Mucosa of descending colon (tissue), 3 donors: ENCODE measurements around the gene MMP25. TPM values are rescaled to one million over a fixed set of nuclear protein-coding genes. Genes with fewer than 3 reads are reported as not detected.

Experiments
- ATAC-seq: fragments of 200-7000 bp; cut with Tn5 transposase; one replicate; pipeline ENCODE4 v1.9.1; 2020; ENCODE audit warnings: mild to moderate bottlenecking, moderate library complexity
- DNase-seq, 3 donors: peaks; one replicate each; pipeline ENCODE4 v3.0.0-alpha.2; 2020
- H3K36me3 ChIP-seq: fragments of 200-600 bp; one replicate; pipeline ENCODE4 v1.8.0; 2021; ENCODE audit warnings: low read depth, mild to moderate bottlenecking
- H3K4me1 ChIP-seq: fragments of 200-600 bp; one replicate; pipeline ENCODE4 v1.8.0; 2021; ENCODE audit warnings: low read depth, mild to moderate bottlenecking
- H3K4me3 ChIP-seq: fragments of 200-600 bp; one replicate; pipeline ENCODE4 v1.8.0; 2021; ENCODE audit warnings: mild to moderate bottlenecking
- H3K9me3 ChIP-seq: fragments of 200-600 bp; one replicate; pipeline ENCODE4 v1.8.0; 2021; ENCODE audit warnings: mild to moderate bottlenecking
- intact Hi-C, 2 donors: fragments of 100-400 bp; cut with DNase I in 1 of 2; cut with micrococcal nuclease in 1 of 2; formaldehyde crosslinking; loops; one replicate each; pipeline versions ENCODE4 v1.11.0 to v1.11.1; 2022; cut with DNase I, micrococcal nuclease
- long read RNA-seq, 2 donors: library from polyadenylated mRNA; unstranded; transcript quantifications; one replicate each; pipeline ENCODE4 v2.0.0, GENCODE V29; 2019 to 2021
- total RNA-seq, 3 donors: library from RNA; stranded (reverse); fragmentation: NEBNext Ultra II Directional in 2 of 3; extraction: Animal tissue kit (Norgen Biotek cat#: 25700) in 2 of 3; gene quantifications; one replicate each; pipeline versions ENCODE4 v1.2.1 to v1.2.4, GENCODE V29; 2021 to 2023
- TF ChIP-seq, protein P1 (sequence below): fragments of 200-600 bp; IDR thresholded peaks from one replicate; pipeline ENCODE4 v1.8.0; 2022; ENCODE audit warnings: antibody characterized with exemption, mild to moderate bottlenecking
- donor health status: DM: no; HTN: no; CAD: no; lungs with moderate emphysema.
- donor health status: DM: no; HTN: no; CAD: no.
- donor health status: DM: no; HTN: yes; CAD: no.

MMP25 gene, protein sequence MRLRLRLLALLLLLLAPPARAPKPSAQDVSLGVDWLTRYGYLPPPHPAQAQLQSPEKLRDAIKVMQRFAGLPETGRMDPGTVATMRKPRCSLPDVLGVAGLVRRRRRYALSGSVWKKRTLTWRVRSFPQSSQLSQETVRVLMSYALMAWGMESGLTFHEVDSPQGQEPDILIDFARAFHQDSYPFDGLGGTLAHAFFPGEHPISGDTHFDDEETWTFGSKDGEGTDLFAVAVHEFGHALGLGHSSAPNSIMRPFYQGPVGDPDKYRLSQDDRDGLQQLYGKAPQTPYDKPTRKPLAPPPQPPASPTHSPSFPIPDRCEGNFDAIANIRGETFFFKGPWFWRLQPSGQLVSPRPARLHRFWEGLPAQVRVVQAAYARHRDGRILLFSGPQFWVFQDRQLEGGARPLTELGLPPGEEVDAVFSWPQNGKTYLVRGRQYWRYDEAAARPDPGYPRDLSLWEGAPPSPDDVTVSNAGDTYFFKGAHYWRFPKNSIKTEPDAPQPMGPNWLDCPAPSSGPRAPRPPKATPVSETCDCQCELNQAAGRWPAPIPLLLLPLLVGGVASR
- total RNA-seq: 1 to 10 TPM in 2 of 3 donors, under 1 TPM in 1; 0.69 to 4.0 (median 2.1) TPM
- long read RNA-seq, donor 1, partial matches to known transcripts: 3 of 3 reads
- long read RNA-seq, donor 1, other reads (novel, unspliced or antisense): 0 of 3 reads
- long read RNA-seq, donor 2: 0 reads

DNA sequence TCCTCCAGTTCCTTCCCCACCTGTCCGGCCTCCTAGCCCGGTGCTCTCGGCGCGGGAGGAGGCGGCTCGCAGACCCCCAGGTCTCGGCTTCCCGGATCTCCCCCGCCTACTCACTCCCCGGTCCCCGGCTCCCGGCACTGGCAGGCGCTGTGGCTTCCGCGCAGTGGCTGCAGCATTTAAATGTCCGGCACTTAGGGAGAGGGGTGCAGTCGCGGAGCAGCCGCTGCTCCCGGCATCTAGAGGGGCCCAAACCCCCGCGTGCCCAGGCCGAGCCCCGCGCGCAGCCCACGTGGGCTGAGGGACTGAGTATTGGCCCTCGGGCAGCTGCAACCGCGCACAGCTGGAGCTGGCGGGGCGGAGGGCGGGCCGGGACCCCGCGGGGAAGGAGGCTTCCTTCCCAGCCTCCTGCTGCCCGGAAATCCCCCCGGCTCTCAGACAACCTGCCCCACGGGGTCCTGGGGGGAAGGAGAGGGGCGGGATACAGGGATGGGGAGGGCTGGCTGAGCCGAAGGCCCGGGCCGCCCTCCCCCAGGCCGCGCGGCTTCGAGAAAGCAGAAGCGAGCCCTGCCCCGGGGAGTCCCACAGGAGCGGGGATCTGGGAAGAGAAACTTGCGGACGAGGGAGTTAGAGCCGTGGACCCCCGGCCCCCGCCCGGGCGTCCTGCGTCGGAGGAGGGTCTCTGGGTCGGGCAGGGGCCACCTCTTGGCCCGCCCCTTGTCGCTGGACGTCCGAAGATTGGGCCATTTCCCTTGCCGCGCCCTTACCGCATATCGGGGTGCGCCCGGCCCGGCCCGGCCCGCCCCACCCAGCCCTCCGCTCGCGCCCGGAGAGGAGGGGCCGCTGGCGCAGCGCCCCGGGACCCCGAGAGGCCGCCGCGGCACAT lies at the start of gene MMP25:
TSS of gene MMP25 (plus strand) at position 804 of the 883 bp plus-strand sequence. CDS start 357 bp downstream, outside the sequence.
- intact Hi-C loops: no loop called here
- ATAC-seq (peak; percentile 64), DNase-seq (no peak)
- H3K4me3 ChIP-seq: no peak within 1 kb of the TSS
- peaks cover 19% of the 10 kb centered on the region for H3K4me1 ChIP-seq
- no peaks in the 10 kb centered on the region for H3K9me3 ChIP-seq
- no peaks in the 10 kb centered on the region for H3K36me3 ChIP-seq
- TF ChIP-seq, protein P1, sequence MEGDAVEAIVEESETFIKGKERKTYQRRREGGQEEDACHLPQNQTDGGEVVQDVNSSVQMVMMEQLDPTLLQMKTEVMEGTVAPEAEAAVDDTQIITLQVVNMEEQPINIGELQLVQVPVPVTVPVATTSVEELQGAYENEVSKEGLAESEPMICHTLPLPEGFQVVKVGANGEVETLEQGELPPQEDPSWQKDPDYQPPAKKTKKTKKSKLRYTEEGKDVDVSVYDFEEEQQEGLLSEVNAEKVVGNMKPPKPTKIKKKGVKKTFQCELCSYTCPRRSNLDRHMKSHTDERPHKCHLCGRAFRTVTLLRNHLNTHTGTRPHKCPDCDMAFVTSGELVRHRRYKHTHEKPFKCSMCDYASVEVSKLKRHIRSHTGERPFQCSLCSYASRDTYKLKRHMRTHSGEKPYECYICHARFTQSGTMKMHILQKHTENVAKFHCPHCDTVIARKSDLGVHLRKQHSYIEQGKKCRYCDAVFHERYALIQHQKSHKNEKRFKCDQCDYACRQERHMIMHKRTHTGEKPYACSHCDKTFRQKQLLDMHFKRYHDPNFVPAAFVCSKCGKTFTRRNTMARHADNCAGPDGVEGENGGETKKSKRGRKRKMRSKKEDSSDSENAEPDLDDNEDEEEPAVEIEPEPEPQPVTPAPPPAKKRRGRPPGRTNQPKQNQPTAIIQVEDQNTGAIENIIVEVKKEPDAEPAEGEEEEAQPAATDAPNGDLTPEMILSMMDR: no peak

DNA sequence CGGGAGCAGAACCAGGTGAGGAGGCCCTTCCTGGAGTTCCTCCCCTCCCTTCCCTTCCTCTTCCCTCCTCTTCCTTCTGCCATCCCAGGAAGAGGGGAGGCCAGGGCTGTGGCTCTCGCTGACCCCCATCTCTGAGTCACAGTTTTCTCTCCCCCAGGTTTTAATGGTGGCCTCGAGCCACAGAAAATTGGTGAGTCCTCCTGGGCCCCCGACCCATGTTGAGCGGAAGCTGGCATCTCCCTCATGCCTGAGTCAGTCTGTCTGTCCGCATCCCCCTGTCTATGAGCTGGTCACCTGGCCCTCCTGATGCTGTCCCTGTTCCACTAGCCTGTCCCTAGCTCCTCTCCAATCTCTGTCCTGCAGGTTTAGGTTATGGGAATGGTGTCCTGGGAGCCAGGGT lies 46.4 kb upstream of the MMP25 start:
- Histone ChIP-seq H3K4me3 (no peak overlapping the region), H3K9me3 (no peaks in the 10 kb centered on the region), H3K36me3 (no peaks in the 10 kb centered on the region), H3K4me1 (peaks cover 6% of the 10 kb centered on the region)
- DNase-seq (no peak), ATAC-seq (no peak)
- TF ChIP-seq, protein P1: no peak
- intact Hi-C loops: no loop called here

DNA sequence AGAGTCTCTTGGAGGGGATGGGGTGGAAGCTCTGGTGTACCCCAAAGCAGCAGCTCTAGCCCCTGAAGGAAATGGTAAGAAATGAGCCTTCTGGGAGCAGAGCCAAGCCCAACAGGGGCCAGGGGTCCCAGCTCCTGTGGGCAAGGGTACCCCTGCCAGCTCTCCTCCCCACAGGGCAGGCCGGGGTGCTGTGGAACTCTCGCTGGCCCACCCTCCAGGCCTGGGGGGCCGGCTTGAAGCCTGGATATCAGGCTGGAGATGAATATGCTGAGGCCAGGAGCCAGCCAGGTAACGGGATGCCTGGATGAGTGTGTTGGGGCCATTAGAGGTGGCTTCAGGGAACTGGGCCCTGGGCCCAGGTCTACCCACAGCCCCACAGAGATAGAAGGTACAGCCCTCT lies 45.8 kb upstream of the MMP25 start:
- no peak for ATAC-seq
- H3K4me1 ChIP-seq: peaks cover 10% of the 10 kb centered on the region
- H3K36me3 ChIP-seq: no peaks in the 10 kb centered on the region
- TF ChIP-seq, protein P1: no peak
- no peak for DNase-seq
- H3K9me3 ChIP-seq: no peaks in the 10 kb centered on the region
- intact Hi-C loops: no loop called here
- no peak overlapping the region for H3K4me3 ChIP-seq

DNA sequence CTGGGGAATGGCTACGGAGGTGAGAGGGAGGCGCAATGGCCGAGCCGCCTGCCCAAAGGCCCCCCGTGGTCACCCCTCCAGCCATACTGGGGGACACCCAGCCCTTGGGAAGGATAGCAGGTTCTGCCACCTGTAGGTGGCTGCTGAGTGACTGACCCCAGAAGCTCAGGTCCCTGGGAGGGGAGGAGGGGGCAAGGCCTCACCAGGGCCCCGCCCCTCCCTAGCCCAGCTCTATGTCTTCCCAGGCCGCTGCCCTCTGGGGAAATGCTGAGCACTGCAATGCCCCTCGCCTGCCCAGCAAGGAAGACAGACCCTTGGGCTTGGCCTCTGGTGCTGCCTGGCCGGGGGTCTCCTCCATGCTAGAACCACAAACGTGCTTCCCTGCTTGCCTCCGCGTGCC lies 45.0 kb upstream of the MMP25 start:
- TF ChIP-seq, protein P1: no peak
- ATAC-seq: no peak

DNA sequence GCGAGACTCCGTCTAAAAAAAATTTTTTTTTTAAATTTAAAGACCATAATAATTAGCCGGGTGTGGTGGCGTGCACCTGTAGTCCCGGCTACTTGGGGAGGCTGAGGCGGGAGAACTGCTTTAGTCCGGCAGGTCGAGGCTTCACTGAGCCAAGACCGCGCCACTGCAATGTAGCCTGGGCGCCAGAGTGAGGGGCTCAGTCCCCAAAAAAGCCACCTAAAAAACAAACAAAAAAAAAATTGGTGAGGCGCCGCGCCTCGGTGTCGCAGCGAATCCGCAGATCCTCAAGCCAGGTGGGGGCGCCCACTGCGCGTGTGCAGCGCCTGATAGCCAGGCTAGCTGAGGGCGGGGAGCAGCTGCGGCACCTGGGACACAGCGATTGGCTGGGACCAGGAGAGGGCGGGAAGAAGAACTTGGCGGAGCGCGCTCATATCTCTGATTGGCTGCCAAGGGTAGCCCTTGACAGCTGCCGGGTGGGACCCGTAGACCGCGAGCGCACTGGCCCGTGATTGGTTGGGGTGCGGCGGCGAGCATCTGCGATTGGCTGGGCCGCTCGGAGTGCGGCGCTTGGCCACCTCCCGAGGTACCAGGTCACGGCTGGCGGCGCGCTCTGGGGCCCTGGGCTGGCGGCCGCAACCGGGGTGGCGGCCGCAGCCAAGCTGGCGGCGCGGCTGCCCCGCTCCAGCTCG lies 42.6 kb upstream of the MMP25 start:
- no peaks in the 10 kb centered on the region for H3K9me3 ChIP-seq
- no peak overlapping the region for H3K4me3 ChIP-seq
- TF ChIP-seq, protein P1: peak; percentile 35
- ATAC-seq (peak; percentile 86), DNase-seq (peak; percentile 96 to 98 (median 98))
- intact Hi-C loops: no loop called here
- no peaks in the 10 kb centered on the region for H3K36me3 ChIP-seq
- H3K4me1 ChIP-seq: peaks cover 38% of the 10 kb centered on the region

More for the DNA sequence above, 45.0 kb upstream of the MMP25 start:
- H3K9me3 ChIP-seq: no peaks in the 10 kb centered on the region
- peaks cover 17% of the 10 kb centered on the region for H3K4me1 ChIP-seq
- intact Hi-C loops: no loop called here
- H3K4me3 ChIP-seq: no peak overlapping the region
- DNase-seq: no peak
- H3K36me3 ChIP-seq: no peaks in the 10 kb centered on the region
